ENCODE data around the gene LAMA3.
A peak's percentile ranks its signal among the peaks of the same experiment; 100 is the strongest.
"Not testable (repeated sequence)": the region's sequence is repeated elsewhere in the genome, so short reads cannot be mapped to it uniquely, and the experiment has no call there.

The LAMA3 gene

DNA sequence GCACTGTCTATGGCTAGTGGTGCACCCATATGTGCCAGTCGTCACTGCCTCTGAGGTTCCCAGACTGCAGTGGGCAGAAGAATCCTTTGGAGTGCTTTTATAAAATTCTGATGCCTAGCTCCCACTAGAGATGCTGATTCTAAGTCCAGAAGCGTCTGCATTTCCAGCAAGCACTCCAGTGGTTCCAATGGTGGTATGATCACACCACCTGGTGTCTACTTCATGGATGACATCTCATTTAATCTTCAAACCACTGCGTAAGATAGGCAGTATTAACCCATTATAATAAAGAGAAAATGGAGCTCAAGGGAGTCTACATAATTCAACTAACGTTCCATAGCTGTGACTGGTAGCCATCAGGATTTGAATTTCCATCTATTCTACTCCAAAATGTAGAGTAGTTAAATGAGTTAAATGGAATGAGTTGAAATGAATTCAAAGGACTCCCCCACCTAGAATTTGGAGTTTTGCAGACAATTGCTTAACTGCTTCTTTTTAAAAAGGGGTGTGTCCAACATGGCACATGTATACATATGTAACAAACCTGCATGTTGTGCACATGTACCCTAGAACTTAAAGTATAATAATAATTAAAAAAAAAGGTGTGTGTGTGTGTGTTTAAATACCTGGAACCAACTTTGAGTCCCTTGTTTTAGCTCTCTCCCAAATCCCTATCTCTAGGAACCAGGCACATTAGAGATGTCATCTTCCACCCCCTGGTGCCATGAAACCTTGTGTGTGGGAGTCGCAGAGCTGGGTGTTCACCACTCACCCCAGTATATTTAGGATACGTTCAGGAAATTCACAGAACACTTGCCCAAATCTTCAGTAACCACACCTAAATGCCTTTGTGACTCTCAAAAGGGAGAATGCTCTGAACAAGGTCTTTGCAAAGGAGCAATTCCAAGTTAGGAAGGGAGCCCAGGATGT is 14.1 kb downstream of the LAMA3 start:
- DNase-seq (ENCODE audit: low read depth, low spot score): no peak
- H3K27ac ChIP-seq: no peak overlapping the region

GRCh38 chr18:23703987-23704384 is 14.7 kb downstream of the LAMA3 start:
- no peak overlapping the region for H3K27ac ChIP-seq
- DNase-seq (ENCODE audit: low read depth, low spot score): no peak

DNA sequence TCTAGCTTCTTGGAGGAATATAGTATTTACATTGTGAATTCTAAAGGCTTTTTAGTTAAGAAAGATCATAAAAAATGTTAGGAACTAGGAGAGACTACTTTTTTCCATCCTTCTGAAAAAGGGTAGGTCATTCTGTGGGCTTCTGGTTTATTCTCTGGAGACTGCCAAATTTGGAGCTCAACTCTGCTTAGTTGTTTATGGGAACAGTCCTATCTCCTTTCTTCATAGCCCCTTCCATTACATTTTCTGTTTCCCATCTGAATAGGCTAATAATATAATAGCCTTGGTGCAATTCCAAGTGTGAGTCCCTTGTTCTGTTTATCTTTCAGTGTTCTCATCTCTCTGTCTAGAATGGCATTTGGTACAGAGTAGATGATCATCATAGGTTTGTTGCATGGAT is 15.6 kb downstream of the LAMA3 start:
- no peak for DNase-seq (ENCODE audit: low read depth, low spot score)
- H3K27ac ChIP-seq: no peak overlapping the region

DNA sequence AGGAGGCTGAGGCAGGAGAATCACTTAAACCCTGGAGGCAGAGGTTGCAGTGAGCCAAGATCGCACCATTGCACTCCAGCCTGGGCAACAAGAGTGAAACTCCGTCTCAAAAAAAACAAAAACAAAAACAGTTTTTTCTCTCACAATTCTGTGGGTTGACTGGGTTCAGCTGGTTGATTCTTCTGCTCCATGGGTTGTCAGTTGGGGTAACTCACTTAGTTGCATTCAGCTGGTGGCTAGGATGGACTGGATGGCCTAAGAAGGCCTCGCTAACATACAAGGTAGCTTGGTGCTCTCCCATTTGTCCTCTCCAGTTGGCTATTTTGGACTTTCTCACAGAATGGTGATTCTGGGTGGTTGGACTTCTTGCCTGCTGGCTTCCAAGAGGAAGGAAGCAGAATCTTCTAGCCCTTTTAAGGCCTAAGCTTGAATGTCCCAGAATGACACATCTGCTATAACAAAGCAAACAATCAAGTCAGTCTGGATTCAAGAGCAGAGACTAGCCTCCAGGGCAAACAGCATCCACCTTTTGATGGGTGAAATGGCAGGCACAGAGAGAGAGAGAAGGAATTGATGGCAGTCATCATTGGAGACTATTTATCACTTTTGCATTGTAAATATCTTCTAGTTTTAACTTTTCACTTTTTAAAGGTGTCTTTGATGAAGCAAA is 17.9 kb downstream of the LAMA3 start:
- no peak overlapping the region for H3K27ac ChIP-seq
- DNase-seq (ENCODE audit: low read depth, low spot score): no peak

DNA sequence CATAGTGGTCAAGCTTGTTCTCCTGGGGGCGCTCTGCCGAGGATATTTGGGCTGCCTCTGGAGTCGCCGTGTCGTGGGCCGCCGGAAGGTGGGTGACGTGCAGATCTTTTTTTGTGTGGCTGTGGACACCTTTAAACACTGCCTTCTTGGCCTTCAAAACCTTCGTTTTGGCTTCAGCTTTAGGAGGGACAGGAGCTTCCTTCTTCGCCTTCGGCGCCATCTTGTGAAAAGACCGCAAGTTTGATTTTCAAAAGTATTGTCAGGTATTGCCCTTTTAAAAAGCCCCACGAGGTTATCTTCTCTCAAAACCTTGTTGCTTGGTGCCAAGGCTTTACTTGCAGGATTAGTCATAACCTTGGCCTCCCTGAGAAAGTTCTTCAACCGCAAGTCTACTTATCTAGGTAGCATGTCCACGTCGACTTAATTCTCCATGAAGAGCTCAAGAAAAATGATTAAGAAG is 20.8 kb downstream of the LAMA3 start:
- no peak for DNase-seq (ENCODE audit: low read depth, low spot score)
- H3K27ac ChIP-seq: no peak overlapping the region

GRCh38 chr18:23710946-23711345 is 21.7 kb downstream of the LAMA3 start:
- DNase-seq (ENCODE audit: low read depth, low spot score): no peak
- H3K27ac ChIP-seq: no peak overlapping the region

- DNase-seq (ENCODE audit: low read depth, low spot score): no peak
- H3K27ac ChIP-seq: no peak overlapping the region
Measured at GRCh38 chr18:23711426-23711825, 22.2 kb downstream of the LAMA3 start.

GRCh38 chr18:23712445-23712844 is 23.2 kb downstream of the LAMA3 start:
- H3K27ac ChIP-seq: no peak overlapping the region
- no peak for DNase-seq (ENCODE audit: low read depth, low spot score)

- DNase-seq (ENCODE audit: low read depth, low spot score): no peak
- no peak overlapping the region for H3K27ac ChIP-seq
Measured at GRCh38 chr18:23714576-23714975, 25.3 kb downstream of the LAMA3 start.

DNA sequence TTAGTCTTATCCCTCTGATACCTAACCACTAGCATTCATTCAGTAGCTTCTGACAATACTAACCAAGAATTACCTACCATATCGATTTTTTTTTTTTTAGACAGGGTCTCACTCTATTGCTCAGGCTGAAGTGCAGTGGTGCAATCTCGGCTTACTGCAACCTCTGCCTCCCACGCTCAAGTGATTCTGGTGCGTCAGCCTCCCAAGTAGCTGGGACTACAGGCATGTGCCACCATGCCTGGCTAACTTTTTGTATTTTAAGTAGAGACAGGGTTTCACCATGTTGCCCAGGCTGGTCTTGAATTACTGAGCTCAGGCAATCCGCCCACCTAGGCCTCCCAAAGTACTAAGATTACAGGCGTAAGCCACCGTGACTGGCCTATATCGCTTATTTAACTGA is 26.8 kb downstream of the LAMA3 start:
- H3K27ac ChIP-seq: peak overlapping the region; percentile 89
- not testable (repeated sequence) for DNase-seq (ENCODE audit: low read depth, low spot score)

DNA sequence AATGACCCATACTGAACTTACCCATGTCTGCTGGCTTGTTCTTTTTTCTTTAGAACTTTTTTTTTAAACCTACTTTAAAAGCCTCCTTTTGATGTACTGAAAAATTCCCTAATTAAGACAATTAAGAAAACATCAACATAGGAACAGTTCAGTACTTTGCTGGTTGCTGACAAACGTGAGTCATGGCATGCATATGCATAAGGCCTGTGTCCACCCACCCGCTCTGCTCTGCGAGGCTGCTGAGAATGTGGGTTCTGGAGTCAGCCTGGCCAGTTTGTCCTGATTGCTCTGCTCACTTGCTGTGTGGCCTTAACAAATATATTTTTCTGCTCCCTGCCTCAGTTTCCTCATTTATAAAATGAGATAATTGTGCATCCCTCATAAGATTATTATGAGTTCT is 27.3 kb downstream of the LAMA3 start:
- peak; percentile 63 for DNase-seq (ENCODE audit: low read depth, low spot score)
- H3K27ac ChIP-seq: peak overlapping the region; percentile 89

- DNase-seq (ENCODE audit: low read depth, low spot score): no peak
- peak overlapping the region; percentile 89 for H3K27ac ChIP-seq
Measured at GRCh38 chr18:23716966-23717365, 27.7 kb downstream of the LAMA3 start.

DNA sequence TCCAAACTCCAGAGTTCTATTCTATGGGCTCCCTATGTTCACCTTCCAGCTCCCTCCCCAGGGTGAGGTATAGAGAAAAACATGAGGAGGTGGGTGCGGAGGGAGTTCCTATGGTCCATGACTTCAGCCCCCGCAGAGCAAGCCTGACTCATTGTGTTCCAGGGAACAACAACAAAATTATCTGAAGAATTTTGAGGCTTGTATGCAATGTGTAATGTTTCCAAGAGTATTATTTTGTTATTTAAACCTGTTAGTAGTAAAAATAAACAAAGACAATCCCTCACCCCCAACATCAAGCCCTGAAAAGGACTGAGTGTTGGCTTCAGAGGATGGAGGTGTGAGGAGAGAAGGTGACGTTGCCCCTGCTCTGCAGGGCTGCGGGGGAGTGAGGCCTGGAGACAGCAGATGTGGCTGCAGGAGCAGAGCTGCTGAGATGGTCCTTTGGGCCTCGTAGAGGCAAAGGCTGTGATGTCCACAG is 29.0 kb downstream of the LAMA3 start:
- DNase-seq (ENCODE audit: low read depth, low spot score): no peak
- peak overlapping the region; percentile 89 for H3K27ac ChIP-seq

GRCh38 chr18:23718731-23719130 is 29.5 kb downstream of the LAMA3 start:
- peak overlapping the region; percentile 89 for H3K27ac ChIP-seq
- no peak for DNase-seq (ENCODE audit: low read depth, low spot score)

GRCh38 chr18:23719634-23720201 is 30.5 kb downstream of the LAMA3 start:
- peak; percentile 69 for DNase-seq (ENCODE audit: low read depth, low spot score)
- H3K27ac ChIP-seq: peak overlapping the region; percentile 89

- H3K27ac ChIP-seq: no peak overlapping the region
- no peak for DNase-seq (ENCODE audit: low read depth, low spot score)
Measured at GRCh38 chr18:23721696-23722480, 32.6 kb downstream of the LAMA3 start.

GRCh38 chr18:23722646-23723045 is 33.4 kb downstream of the LAMA3 start:
- H3K27ac ChIP-seq: no peak overlapping the region
- no peak for DNase-seq (ENCODE audit: low read depth, low spot score)

GRCh38 chr18:23723121-23723520 is 33.9 kb downstream of the LAMA3 start:
- DNase-seq (ENCODE audit: low read depth, low spot score): no peak
- no peak overlapping the region for H3K27ac ChIP-seq

DNA sequence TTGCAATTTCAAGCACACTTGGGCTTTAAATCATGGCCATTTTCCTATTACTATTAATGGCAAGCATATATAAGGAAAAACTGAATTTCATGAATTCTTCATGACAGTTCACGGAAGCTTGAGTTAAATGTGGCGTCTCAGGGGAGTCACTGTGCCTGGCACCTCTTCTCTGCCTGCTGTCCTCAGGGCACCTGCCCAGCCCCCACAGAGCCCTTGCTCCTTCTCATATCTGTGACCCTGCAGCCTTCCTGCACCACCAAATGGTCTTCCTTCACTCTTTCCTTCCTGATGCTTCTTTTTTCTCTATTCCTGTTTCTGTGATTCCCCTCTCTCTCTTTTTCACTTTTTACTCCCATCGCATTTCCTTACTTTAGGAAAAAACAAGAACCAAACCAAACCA is 35.4 kb downstream of the LAMA3 start:
- no peak overlapping the region for H3K27ac ChIP-seq
- no peak for DNase-seq (ENCODE audit: low read depth, low spot score)

- no peak overlapping the region for H3K27ac ChIP-seq
- no peak for DNase-seq (ENCODE audit: low read depth, low spot score)
Measured at GRCh38 chr18:23725351-23725750, 36.1 kb downstream of the LAMA3 start.
